ENCODE data around the gene MYL6.
"Not testable (repeated sequence)": the region's sequence is repeated elsewhere in the genome, so short reads cannot be mapped to it uniquely, and the experiment has no call there.

Gene MYL6

DNA sequence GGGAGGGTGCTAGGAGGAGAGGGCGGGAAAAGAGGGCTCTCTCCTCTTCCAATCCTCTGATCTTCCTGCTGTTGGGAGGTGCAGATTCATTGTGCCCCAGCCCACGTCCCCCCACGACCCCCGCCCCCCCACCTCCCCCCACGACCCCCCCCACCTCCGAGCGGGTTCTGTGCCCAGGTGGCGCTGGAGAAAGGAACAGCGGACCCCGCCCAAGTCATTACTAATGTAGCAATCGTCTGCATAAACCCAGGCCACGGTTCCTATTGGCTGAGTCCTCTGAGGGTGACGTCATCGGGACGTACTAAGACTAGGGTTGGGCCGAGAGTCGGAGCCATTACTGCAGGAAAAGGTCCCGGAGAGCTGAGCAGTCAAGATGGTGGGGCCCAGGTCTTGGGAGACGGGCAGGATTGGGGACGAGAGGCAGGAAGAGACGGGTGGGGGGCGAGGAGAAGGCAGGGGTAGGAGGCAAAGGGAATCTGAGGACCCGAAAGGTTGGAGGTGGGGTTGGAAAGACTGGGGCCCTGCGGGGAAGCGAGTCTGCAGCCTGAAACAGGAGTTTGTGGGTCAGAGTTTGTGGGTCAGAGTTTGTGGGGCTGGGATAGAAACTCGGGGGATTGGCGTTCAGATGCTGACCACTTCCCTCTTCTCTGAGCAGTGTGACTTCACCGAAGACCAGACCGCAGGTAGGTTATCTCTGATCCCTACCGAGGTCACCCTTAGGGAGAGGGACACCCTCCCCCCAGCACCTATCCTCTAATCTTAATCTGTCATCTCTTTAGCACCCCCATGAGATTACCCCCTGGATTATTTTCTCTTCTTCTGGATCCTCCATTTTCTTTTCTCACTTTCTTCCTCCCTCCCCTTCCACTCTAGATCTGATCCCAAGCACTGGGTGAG is at the start of gene MYL6:
Gene MYL6 (plus strand): TSS at position 331 of the 897 bp plus-strand sequence. CDS start 43 bp downstream, at position 374.
- no peaks in the 10 kb centered on the region for H3K9me3 ChIP-seq (ENCODE audit: low read length)
- peak within 1 kb of the TSS; percentile 100 for H3K9ac ChIP-seq (ENCODE audit: low read length)
- peak within 1 kb of the TSS; percentile 86 to 99 for H3K4me3 ChIP-seq (ENCODE audit: low read depth in 1 of 2, low read length in 2 of 2)
- no peaks in the 10 kb centered on the region for H3K27me3 ChIP-seq (ENCODE audit: control insufficient read depth in 1 of 2, insufficient read depth in 2 of 2, low read length in 2 of 2)
- H3K27ac ChIP-seq (ENCODE audit: low read depth, low read length) = peak within 1 kb of the TSS; percentile 93
- peaks cover 39% of the 10 kb centered on the region for H3K36me3 ChIP-seq (ENCODE audit: insufficient read depth, low read length)
- peaks cover 34% of the 10 kb centered on the region for H3K4me1 ChIP-seq (ENCODE audit: insufficient read depth, low read length)

DNA sequence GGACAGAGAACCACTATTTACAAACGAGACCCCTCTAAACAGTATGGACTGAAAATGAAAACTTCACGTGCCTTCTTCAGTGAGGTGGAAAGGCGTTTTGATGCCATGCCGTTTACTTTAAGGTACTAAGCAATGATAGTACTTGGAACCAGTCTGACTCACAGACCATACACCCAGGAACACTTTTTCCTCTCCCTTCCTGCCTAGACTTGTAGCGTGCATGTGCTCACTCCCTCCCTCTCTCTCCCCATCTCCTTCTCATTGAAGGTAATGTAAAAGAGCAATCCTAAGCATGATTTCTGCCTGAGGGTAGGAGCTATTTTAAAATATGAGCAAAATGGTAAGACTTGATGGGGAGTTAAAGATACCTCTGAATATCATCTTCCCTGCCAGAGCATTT is 47.6 kb upstream of the MYL6 start:
- Histone ChIP-seq H3K27me3 (ENCODE audit: control insufficient read depth in 1 of 2, insufficient read depth in 2 of 2, low read length in 2 of 2) (no peaks in the 10 kb centered on the region), H3K9ac (ENCODE audit: low read length) (no peak overlapping the region), H3K9me3 (ENCODE audit: low read length) (no peaks in the 10 kb centered on the region), H3K36me3 (ENCODE audit: insufficient read depth, low read length) (peaks cover 73% of the 10 kb centered on the region), H3K4me3 (ENCODE audit: low read depth in 1 of 2, low read length in 2 of 2) (no peak overlapping the region), H3K27ac (ENCODE audit: low read depth, low read length) (no peak overlapping the region), H3K4me1 (ENCODE audit: insufficient read depth, low read length) (peaks cover 8% of the 10 kb centered on the region)

DNA sequence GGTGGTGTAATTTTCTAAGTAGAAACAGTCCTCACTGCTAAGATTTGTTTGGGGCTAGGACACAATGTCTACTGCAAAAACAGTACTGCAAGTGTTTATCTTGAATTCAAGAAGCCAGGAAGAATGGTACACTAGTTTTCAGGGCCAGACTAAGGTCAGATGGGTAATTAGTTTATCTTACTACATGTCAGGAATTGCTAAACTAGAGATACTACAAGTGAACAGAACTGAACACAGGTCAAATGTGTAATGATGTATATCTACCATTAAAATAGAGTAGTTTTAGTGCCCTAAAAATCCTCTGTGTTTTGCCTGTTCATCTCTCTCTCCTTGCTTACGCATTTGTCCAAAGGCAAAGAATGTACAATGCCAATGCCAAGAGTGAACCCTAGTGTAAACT is 44.1 kb upstream of the MYL6 start:
- no peak overlapping the region for H3K9ac ChIP-seq (ENCODE audit: low read length)
- no peaks in the 10 kb centered on the region for H3K27me3 ChIP-seq (ENCODE audit: control insufficient read depth in 1 of 2, insufficient read depth in 2 of 2, low read length in 2 of 2)
- H3K4me1 ChIP-seq (ENCODE audit: insufficient read depth, low read length) = peaks cover 7% of the 10 kb centered on the region
- H3K27ac ChIP-seq (ENCODE audit: low read depth, low read length) = no peak overlapping the region
- no peaks in the 10 kb centered on the region for H3K9me3 ChIP-seq (ENCODE audit: low read length)
- peaks cover 53% of the 10 kb centered on the region for H3K36me3 ChIP-seq (ENCODE audit: insufficient read depth, low read length)
- H3K4me3 ChIP-seq (ENCODE audit: low read depth in 1 of 2, low read length in 2 of 2) = no peak overlapping the region

DNA sequence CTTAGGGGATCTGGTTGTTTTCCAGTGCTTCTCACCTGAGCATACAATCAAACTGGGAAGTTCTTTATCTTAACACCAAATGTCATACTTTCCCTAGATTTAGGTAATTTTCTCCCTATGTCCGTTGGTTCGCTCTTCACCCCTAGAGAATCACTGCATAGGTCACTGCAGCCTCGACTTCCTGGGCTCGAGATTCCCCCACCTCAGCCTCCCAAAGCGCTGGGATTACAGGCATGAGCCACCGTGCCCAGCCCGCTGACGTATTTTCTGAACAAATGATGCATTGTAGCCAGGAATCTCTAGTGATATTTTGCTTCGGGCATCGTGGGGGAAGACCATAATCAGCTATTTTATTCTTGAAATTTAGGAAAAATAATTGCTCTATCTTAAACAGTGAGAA is 42.8 kb upstream of the MYL6 start:
- peak overlapping the region; percentile 99 for H3K9ac ChIP-seq (ENCODE audit: low read length)
- no peaks in the 10 kb centered on the region for H3K27me3 ChIP-seq (ENCODE audit: control insufficient read depth in 1 of 2, insufficient read depth in 2 of 2, low read length in 2 of 2)
- no peaks in the 10 kb centered on the region for H3K9me3 ChIP-seq (ENCODE audit: low read length)
- H3K36me3 ChIP-seq (ENCODE audit: insufficient read depth, low read length) = peaks cover 47% of the 10 kb centered on the region
- H3K4me1 ChIP-seq (ENCODE audit: insufficient read depth, low read length) = peaks cover 19% of the 10 kb centered on the region
- no peak overlapping the region for H3K4me3 ChIP-seq (ENCODE audit: low read depth in 1 of 2, low read length in 2 of 2)
- H3K27ac ChIP-seq (ENCODE audit: low read depth, low read length) = peak overlapping the region; percentile 61

DNA sequence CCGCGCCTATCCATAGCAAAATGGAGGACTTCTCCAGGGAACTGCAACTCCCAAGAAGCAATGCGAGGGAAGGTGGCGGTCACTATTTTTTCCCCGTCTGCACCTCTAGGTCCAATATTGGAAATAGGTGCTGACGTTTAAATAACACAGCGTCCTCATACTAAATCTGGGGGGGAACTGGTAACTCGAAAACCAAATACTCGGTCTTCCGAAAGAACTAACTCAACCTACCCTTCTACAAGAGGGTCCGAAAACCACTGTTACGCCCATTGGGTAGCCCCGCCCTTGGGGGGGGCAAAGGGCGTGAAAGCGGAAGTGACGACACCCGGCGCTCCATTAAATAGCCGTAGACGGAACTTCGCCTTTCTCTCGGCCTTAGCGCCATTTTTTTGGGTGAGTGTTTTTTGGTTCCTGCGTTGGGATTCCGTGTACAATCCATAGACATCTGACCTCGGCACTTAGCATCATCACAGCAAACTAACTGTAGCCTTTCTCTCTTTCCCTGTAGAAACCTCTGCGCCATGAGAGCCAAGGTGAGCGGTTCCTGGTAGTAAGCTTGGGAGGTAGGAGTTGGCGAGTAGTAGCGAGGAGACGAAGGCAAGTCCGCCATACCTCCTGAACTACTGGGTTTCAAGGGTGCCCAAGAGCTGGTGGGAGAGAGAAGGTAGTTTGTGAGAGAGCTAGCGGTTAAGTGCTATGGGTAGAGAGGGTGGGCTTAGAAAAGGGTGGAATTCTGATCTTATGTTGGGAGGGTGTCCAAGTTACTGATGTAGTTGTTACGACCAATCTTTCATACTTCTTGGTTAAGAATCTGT is 41.7 kb upstream of the MYL6 start, which contains the start of gene RPL41:
Gene RPL41 (plus strand): TSS at position 367 of the 815 bp plus-strand sequence.
- Histone ChIP-seq H3K27me3 (ENCODE audit: control insufficient read depth in 1 of 2, insufficient read depth in 2 of 2, low read length in 2 of 2) (no peaks in the 10 kb centered on the region), H3K27ac (ENCODE audit: low read depth, low read length) (peak within 1 kb of the TSS; percentile 94), H3K36me3 (ENCODE audit: insufficient read depth, low read length) (peaks cover 48% of the 10 kb centered on the region), H3K4me1 (ENCODE audit: insufficient read depth, low read length) (peaks cover 20% of the 10 kb centered on the region), H3K4me3 (ENCODE audit: low read depth in 1 of 2, low read length in 2 of 2) (peak within 1 kb of the TSS; percentile 43 to 96), H3K9ac (ENCODE audit: low read length) (peak within 1 kb of the TSS; percentile 99), H3K9me3 (ENCODE audit: low read length) (no peaks in the 10 kb centered on the region)

DNA sequence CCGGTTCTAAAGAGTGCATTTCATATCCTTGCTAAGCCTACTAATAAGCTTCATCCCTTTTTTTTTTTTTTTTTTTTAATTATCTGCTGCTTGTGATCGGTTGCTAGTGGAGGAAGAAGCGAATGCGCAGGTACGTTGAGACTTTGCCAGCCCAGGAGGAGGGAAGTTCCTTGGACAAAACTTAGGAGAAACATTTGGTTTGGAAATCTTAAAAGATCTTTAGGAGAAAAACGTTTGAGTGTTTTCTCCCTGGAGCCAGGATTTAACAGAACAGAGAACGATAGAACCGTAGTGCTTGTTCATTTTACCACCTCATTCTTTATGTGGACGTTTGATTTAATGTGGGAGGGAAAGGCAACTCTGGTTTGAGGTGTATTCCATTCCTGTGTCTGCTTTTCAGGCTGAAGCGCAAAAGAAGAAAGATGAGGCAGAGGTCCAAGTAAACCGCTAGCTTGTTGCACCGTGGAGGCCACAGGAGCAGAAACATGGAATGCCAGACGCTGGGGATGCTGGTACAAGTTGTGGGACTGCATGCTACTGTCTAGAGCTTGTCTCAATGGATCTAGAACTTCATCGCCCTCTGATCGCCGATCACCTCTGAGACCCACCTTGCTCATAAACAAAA is 41.0 kb upstream of the MYL6 start:
- H3K9me3 ChIP-seq (ENCODE audit: low read length); H3K27me3 ChIP-seq (ENCODE audit: control insufficient read depth in 1 of 2, insufficient read depth in 2 of 2, low read length in 2 of 2): not testable (repeated sequence)
- peaks cover 20% of the 10 kb centered on the region for H3K4me1 ChIP-seq (ENCODE audit: insufficient read depth, low read length)
- peak overlapping the region; percentile 99 for H3K9ac ChIP-seq (ENCODE audit: low read length)
- peak overlapping the region; percentile 43 to 96 for H3K4me3 ChIP-seq (ENCODE audit: low read depth in 1 of 2, low read length in 2 of 2)
- peaks cover 49% of the 10 kb centered on the region for H3K36me3 ChIP-seq (ENCODE audit: insufficient read depth, low read length)
- H3K27ac ChIP-seq (ENCODE audit: low read depth, low read length) = peak overlapping the region; percentile 94

DNA sequence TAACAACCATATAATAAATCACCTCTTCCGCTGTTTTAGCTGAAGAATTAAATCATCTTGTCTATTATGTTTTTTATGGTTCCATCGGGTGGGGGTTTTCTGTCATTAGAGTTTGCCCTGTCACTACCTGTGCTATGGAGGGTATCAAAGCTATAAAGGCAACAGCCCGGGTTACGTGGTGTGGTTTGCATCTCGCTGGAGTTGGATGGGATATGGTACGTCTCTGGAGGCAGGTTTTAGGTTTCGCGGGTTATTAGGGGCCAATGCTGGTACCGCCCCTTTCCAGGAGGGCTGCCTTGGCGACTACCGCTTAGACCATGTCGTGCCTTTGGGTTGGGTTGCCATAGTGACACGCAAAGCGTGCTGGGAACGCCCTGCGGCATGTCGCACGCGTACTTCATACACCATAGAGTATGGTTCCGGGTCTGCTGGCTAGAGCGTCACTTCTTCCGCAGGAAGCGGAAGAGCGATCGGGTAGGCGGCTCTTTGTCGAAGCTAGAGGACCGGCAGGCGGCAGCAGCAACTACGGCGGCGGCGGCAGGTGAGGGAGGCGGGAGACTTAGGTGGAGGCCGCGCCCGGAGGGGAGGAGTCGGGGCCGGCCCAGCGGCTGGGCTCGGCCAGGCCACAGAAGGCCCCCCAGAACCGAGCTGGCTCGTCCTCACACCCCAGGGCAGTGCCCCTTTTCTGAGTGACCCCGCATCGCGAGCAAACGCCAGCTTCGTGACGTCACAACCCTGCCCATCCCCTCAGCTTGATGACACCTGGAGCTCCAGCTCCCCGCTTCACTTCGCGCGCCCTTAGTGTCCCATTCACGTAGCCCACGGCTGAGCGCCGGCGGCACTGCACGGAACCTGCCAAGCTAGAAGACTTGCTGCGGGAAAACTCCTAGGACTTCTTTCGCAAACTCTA is 40.1 kb upstream of the MYL6 start, which contains the start of gene ZC3H10:
Gene ZC3H10 (plus strand): TSS at position 489 of the 910 bp plus-strand sequence. CDS start 2,297 bp downstream, outside the sequence.
- Histone ChIP-seq H3K27me3 (ENCODE audit: control insufficient read depth in 1 of 2, insufficient read depth in 2 of 2, low read length in 2 of 2) (no peaks in the 10 kb centered on the region), H3K4me1 (ENCODE audit: insufficient read depth, low read length) (peaks cover 20% of the 10 kb centered on the region), H3K27ac (ENCODE audit: low read depth, low read length) (peak within 1 kb of the TSS; percentile 94), H3K4me3 (ENCODE audit: low read depth in 1 of 2, low read length in 2 of 2) (peak within 1 kb of the TSS; percentile 59 to 96), H3K36me3 (ENCODE audit: insufficient read depth, low read length) (peaks cover 45% of the 10 kb centered on the region), H3K9ac (ENCODE audit: low read length) (peak within 1 kb of the TSS; percentile 99), H3K9me3 (ENCODE audit: low read length) (no peaks in the 10 kb centered on the region)

DNA sequence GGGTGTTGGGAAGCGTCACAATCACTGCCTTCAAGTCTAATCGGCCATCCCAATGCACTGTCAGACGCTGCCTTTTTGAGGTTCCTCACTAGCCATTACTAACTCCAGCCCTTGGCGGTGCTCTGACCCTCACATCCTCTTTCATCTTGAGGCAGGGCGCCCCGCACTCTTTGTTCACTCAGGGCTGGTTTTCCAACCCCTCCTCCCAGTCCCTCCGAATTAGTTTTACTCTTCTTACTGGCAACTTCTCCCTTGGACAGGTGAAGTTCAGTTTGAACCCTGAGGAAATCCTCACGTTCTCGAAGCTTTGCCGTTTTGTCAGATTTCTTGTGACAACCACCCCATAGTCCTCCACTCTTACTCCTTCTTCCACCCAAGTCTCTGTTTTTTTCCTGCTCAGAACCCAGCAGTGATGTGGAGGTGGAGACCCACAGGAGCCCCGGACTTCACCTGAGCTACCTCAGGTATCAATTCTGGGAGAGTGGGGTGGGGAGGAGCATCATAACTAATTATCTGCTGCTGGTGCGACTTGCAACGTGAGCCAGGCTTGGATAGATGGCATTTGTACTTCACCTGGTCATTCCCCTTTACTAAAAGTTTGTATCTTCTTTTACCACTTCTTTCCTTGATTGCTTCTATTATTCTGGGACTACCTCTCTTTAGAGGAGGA is 39.3 kb upstream of the MYL6 start:
- H3K27me3 ChIP-seq (ENCODE audit: control insufficient read depth in 1 of 2, insufficient read depth in 2 of 2, low read length in 2 of 2) = no peaks in the 10 kb centered on the region
- H3K4me1 ChIP-seq (ENCODE audit: insufficient read depth, low read length) = peaks cover 20% of the 10 kb centered on the region
- H3K9ac ChIP-seq (ENCODE audit: low read length) = peak overlapping the region; percentile 80
- H3K36me3 ChIP-seq (ENCODE audit: insufficient read depth, low read length) = peaks cover 37% of the 10 kb centered on the region
- no peaks in the 10 kb centered on the region for H3K9me3 ChIP-seq (ENCODE audit: low read length)
- H3K4me3 ChIP-seq (ENCODE audit: low read depth in 1 of 2, low read length in 2 of 2) = peak overlapping the region; percentile 59 to 96
- H3K27ac ChIP-seq (ENCODE audit: low read depth, low read length) = peak overlapping the region; percentile 94

DNA sequence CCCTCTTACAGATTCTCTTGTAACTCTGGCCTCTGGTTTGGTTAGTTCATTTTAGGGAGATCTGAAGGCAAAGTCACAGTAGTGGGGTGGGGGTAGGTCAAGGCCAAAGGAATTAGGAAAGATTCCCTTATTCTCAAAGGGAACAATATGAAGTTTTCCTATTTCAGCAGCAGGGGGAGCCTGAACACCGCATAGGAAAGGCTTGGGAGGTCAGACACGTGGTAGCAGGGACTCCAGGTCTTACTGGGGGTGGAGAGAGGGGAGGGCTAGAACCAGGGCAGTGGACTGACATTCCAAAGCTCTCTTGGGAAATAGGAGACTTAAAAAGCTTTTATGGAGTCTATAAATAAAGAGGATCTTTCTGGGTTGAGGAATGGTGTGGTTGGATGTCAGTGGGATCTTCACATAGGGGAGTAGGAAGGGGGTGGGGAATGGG is 38.8 kb upstream of the MYL6 start:
- Histone ChIP-seq H3K27ac (ENCODE audit: low read depth, low read length) (peak overlapping the region; percentile 94), H3K9ac (ENCODE audit: low read length) (peak overlapping the region; percentile 80), H3K27me3 (ENCODE audit: control insufficient read depth in 1 of 2, insufficient read depth in 2 of 2, low read length in 2 of 2) (no peaks in the 10 kb centered on the region), H3K4me1 (ENCODE audit: insufficient read depth, low read length) (peaks cover 20% of the 10 kb centered on the region), H3K4me3 (ENCODE audit: low read depth in 1 of 2, low read length in 2 of 2) (peak overlapping the region in 1 of 2 donors; percentile 96), H3K9me3 (ENCODE audit: low read length) (no peaks in the 10 kb centered on the region), H3K36me3 (ENCODE audit: insufficient read depth, low read length) (peaks cover 33% of the 10 kb centered on the region)

Data from muscle layer of colon (tissue), 2 donors.